Tibial nerve (tissue), 4 donors: ENCODE measurements around the gene MDK. TPM values are rescaled to one million over a fixed set of nuclear protein-coding genes. Genes with fewer than 3 reads are reported as not detected.

Experiments
- DNase-seq, 2 donors: peaks; one replicate each; pipeline ENCODE4 v3.0.0-alpha.2; 2019; ENCODE audit warnings: low spot score in 2 of 2
- H3K27ac ChIP-seq, 4 donors: fragments of 200-600 bp; sonication (generic) in 3 of 4; one replicate each; pipeline ENCODE4 v1.5.1; 2017 to 2019; ENCODE audit warnings: mild to moderate bottlenecking in 1 of 4
- H3K27me3 ChIP-seq, 2 donors: fragments of 200-600 bp; sonication (generic) in 1 of 2; one replicate each; pipeline versions ENCODE4 v1.5.1 to v1.6.0; 2017 to 2019
- H3K36me3 ChIP-seq, 3 donors: fragments of 200-600 bp; sonication (generic); one replicate each; pipeline ENCODE4 v1.5.1; 2018 to 2019
- H3K4me1 ChIP-seq, 4 donors: fragments of 200-600 bp; sonication (generic) in 3 of 4; one replicate each; pipeline ENCODE4 v1.5.1; 2017 to 2019
- H3K4me3 ChIP-seq, 4 donors: fragments of 200-600 bp; sonication (generic) in 3 of 4; one replicate each; pipeline ENCODE4 v1.5.1; 2017 to 2019; ENCODE audit warnings: mild to moderate bottlenecking in 1 of 4, moderate library complexity in 1 of 4
- H3K9me3 ChIP-seq, 4 donors: fragments of 200-600 bp; sonication (generic) in 3 of 4; one replicate each; pipeline ENCODE4 v1.5.1; 2017 to 2019
- CTCF ChIP-seq, 5 experiments: fragments of 200-600 bp in 3 of 5; fragments of 450-650 bp in 2 of 5; sonication (generic) in 3 of 5; IDR thresholded peaks; one replicate each; pipeline ENCODE4 v1.5.1; 2016 to 2019; ENCODE audit warnings: antibody characterized with exemption in 5 of 5, mild to moderate bottlenecking in 3 of 5, moderate library complexity in 2 of 5
- EP300 ChIP-seq, 2 donors: sonication (generic); formaldehyde crosslinking; IDR thresholded peaks; one replicate each; pipeline ENCODE4 v1.6.1; 2017; ENCODE audit warnings: antibody characterized with exemption in 2 of 2, mild to moderate bottlenecking in 1 of 2
- POLR2A ChIP-seq, 2 donors: fragments of 450-650 bp; IDR thresholded peaks; one replicate each; pipeline ENCODE4 v1.6.1; 2017; ENCODE audit warnings: antibody characterized with exemption in 2 of 2, mild to moderate bottlenecking in 2 of 2, moderate library complexity in 2 of 2
- WGBS, 2 donors: methylation state at CpG; one replicate each; pipeline ENCODE4 v1.1.5; 2018; 5-methylcytosine and 5-hydroxymethylcytosine counted together
- total RNA-seq, 4 donors: library from RNA; depleted of rRNA; stranded (reverse); fragments of >200 nt; gene quantifications; one replicate each; pipeline ENCODE4 v1.1.0, GENCODE V29; 2016

MDK gene
- total RNA-seq, 4 donors from 2014 or later, result 48.1 to 107 (median 57.3) TPM

- H3K9me3 ChIP-seq, result no peaks in the 10 kb centered on the region
- H3K4me3 ChIP-seq, result no peak overlapping the region
- H3K27ac ChIP-seq, result no peak overlapping the region
- H3K4me1 ChIP-seq, result no peaks in the 10 kb centered on the region
- TF ChIP-seq EP300 (IDR thresholded peaks at IDR 0.05) (no peak), POLR2A (IDR thresholded peaks at IDR 0.05) (no peak), CTCF (IDR thresholded peaks at IDR 0.05) (no peak)
- H3K36me3 ChIP-seq, result peaks cover 0 to 91% (median 8%) of the 10 kb centered on the region in 3 donors
- no peaks in the 10 kb centered on the region for H3K27me3 ChIP-seq
- WGBS, 2 donors, result 64 to 67% methylated on average over 3 of the region's 3 CpGs
- no peak for DNase-seq
Observed at GRCh38 chr11:46414879-46415278, 33.4 kb downstream of the MDK start.

GRCh38 chr11:46417711-46418110 is 36.2 kb downstream of the MDK start:
- Histone ChIP-seq H3K4me3 (no peak overlapping the region), H3K9me3 (no peaks in the 10 kb centered on the region), H3K36me3 (peaks cover 0 to 90% (median 8%) of the 10 kb centered on the region in 3 donors), H3K4me1 (no peaks in the 10 kb centered on the region), H3K27ac (no peak overlapping the region), H3K27me3 (no peaks in the 10 kb centered on the region)
- 73 to 77% methylated on average over 7 of the region's 7 CpGs for WGBS, 2 donors
- no peak for TF ChIP-seq CTCF (IDR thresholded peaks at IDR 0.05)
- no peak for TF ChIP-seq POLR2A (IDR thresholded peaks at IDR 0.05)
- no peak for TF ChIP-seq EP300 (IDR thresholded peaks at IDR 0.05)
- DNase-seq, result no peak

GRCh38 chr11:46418751-46419150 is 37.3 kb downstream of the MDK start:
- Histone ChIP-seq H3K4me3 (no peak overlapping the region), H3K36me3 (peaks cover 0 to 82% (median 8%) of the 10 kb centered on the region in 3 donors), H3K4me1 (no peaks in the 10 kb centered on the region), H3K27ac (no peak overlapping the region), H3K27me3 (no peaks in the 10 kb centered on the region), H3K9me3 (no peaks in the 10 kb centered on the region)
- 80 to 93% methylated on average over 5 of the region's 5 CpGs for WGBS, 2 donors
- no peak for DNase-seq
- no peak for TF ChIP-seq EP300 (IDR thresholded peaks at IDR 0.05)
- TF ChIP-seq POLR2A (IDR thresholded peaks at IDR 0.05), result no peak
- TF ChIP-seq CTCF (IDR thresholded peaks at IDR 0.05), result no peak

- no peak overlapping the region for H3K4me3 ChIP-seq
- H3K27me3 ChIP-seq, result no peaks in the 10 kb centered on the region
- H3K27ac ChIP-seq, result no peak overlapping the region
- H3K9me3 ChIP-seq, result no peaks in the 10 kb centered on the region
- DNase-seq, result no peak
- no peaks in the 10 kb centered on the region for H3K4me1 ChIP-seq
- WGBS, 2 donors, result 53 to 67% methylated on average over 1 of the region's 1 CpG
- H3K36me3 ChIP-seq, result peaks cover 0 to 73% (median 0%) of the 10 kb centered on the region in 3 donors
- TF ChIP-seq POLR2A (IDR thresholded peaks at IDR 0.05) (no peak), CTCF (IDR thresholded peaks at IDR 0.05) (no peak), EP300 (IDR thresholded peaks at IDR 0.05) (no peak)
Observed at GRCh38 chr11:46420513-46420912, 39.0 kb downstream of the MDK start.

GRCh38 chr11:46421257-46421880 is 39.9 kb downstream of the MDK start:
- Histone ChIP-seq H3K4me1 (no peaks in the 10 kb centered on the region), H3K4me3 (no peak overlapping the region), H3K9me3 (no peaks in the 10 kb centered on the region), H3K27me3 (no peaks in the 10 kb centered on the region), H3K36me3 (peaks cover 0 to 73% (median 0%) of the 10 kb centered on the region in 3 donors), H3K27ac (no peak overlapping the region)
- 89 to 92% methylated on average over 8 of the region's 8 CpGs for WGBS, 2 donors
- no peak for DNase-seq
- TF ChIP-seq CTCF (IDR thresholded peaks at IDR 0.05) (no peak), EP300 (IDR thresholded peaks at IDR 0.05) (no peak), POLR2A (IDR thresholded peaks at IDR 0.05) (no peak)
